Upper lobe of left lung (tissue), 4 donors: ENCODE measurements around the gene TLR10.

ENCODE experiments used
- EP300 ChIP-seq, 4 donors: sonication (generic); formaldehyde crosslinking; IDR thresholded peaks; one replicate each; pipeline ENCODE4 v1.5.1; 2017; ENCODE audit warnings: antibody characterized with exemption in 4 of 4, control low read depth in 2 of 4
- POLR2A ChIP-seq, 4 donors: fragments of 450-650 bp; IDR thresholded peaks; one replicate each; pipeline ENCODE4 v1.5.1; 2016 to 2017; ENCODE audit warnings: antibody characterized with exemption in 4 of 4, mild to moderate bottlenecking in 2 of 4
- POLR2AphosphoS5 ChIP-seq, 2 donors: sonication (generic); formaldehyde crosslinking; IDR thresholded peaks; one replicate each; pipeline ENCODE4 v1.5.1; 2017; ENCODE audit warnings: antibody characterized with exemption in 2 of 2
- TF ChIP-seq, protein P1 (sequence below), 6 experiments: fragments of 450-650 bp in 4 of 6; fragments of 200-600 bp in 2 of 6; sonication (generic) in 2 of 6; IDR thresholded peaks; one replicate each; pipeline ENCODE4 v1.5.1; 2016 to 2019; ENCODE audit warnings: antibody characterized with exemption in 6 of 6

DNA sequence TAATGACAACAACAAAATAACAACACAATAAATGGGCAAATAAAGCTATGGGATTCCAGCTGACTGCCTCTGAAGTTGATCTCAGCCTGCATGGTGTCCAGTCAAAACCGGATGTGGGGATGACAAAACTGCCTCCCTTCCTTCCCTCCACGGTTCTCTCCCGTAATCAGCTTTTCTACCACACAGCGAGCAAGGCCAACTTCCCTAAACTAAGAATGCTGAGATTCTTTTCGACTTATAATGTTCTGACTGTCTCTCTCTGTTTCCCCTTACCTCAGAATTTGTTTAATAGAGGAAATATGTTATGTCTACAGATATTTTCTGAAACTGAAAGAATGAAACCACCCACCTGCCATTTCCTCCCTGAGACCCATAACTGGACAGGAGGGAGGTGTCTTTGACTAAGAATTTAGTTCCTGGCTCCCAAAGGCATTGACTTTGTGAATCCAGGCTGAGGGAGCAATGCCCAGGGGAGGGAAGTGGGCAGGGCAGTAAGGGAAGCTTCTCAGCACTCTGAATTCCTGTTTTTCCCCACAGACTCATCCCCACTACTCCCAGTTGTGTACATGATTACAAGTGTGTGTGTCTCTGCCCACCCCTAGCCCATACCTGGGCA is 22.8 kb upstream of the TLR10 start:
- TF ChIP-seq, protein P1, sequence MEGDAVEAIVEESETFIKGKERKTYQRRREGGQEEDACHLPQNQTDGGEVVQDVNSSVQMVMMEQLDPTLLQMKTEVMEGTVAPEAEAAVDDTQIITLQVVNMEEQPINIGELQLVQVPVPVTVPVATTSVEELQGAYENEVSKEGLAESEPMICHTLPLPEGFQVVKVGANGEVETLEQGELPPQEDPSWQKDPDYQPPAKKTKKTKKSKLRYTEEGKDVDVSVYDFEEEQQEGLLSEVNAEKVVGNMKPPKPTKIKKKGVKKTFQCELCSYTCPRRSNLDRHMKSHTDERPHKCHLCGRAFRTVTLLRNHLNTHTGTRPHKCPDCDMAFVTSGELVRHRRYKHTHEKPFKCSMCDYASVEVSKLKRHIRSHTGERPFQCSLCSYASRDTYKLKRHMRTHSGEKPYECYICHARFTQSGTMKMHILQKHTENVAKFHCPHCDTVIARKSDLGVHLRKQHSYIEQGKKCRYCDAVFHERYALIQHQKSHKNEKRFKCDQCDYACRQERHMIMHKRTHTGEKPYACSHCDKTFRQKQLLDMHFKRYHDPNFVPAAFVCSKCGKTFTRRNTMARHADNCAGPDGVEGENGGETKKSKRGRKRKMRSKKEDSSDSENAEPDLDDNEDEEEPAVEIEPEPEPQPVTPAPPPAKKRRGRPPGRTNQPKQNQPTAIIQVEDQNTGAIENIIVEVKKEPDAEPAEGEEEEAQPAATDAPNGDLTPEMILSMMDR (IDR thresholded peaks at IDR 0.05): no peak
- TF ChIP-seq POLR2A (IDR thresholded peaks at IDR 0.05) (peak in 1 of 4 donors; percentile 45), POLR2AphosphoS5 (IDR thresholded peaks at IDR 0.05) (peak; percentile 29 to 44), EP300 (IDR thresholded peaks at IDR 0.05) (no peak)
